ENCODE results near the gene KCNV2.

KCNV2 gene

DNA sequence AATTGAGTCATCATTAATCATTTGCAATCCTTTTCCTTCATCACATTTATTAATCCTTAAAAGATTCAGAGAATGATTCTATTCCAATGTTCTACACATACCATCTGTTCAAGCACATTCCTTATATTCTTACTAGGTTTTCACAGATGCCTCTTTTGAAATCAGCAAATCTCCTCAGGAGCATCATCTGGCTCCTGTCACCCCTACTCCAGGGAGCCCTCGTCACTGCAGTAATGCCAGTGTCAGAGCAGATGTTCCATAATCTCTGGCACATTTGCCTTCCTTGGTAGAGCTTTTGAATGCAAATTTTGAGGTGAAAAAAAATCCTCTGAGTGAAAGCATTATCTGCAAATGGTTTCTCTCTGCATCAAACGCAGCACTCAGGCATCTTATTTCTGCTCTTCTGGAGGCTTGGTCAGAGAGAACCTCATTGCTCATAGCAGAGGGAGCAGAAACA is 7.6 kb upstream of the KCNV2 start:
- TF ChIP-seq, protein P1, sequence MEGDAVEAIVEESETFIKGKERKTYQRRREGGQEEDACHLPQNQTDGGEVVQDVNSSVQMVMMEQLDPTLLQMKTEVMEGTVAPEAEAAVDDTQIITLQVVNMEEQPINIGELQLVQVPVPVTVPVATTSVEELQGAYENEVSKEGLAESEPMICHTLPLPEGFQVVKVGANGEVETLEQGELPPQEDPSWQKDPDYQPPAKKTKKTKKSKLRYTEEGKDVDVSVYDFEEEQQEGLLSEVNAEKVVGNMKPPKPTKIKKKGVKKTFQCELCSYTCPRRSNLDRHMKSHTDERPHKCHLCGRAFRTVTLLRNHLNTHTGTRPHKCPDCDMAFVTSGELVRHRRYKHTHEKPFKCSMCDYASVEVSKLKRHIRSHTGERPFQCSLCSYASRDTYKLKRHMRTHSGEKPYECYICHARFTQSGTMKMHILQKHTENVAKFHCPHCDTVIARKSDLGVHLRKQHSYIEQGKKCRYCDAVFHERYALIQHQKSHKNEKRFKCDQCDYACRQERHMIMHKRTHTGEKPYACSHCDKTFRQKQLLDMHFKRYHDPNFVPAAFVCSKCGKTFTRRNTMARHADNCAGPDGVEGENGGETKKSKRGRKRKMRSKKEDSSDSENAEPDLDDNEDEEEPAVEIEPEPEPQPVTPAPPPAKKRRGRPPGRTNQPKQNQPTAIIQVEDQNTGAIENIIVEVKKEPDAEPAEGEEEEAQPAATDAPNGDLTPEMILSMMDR (IDR thresholded peaks at IDR 0.05; ENCODE audit: low read depth, low read length), result no peak
- DNase-seq, result peak; percentile 59
- Histone ChIP-seq H3K36me3 (no peaks in the 10 kb centered on the region), H3K4me1 (peaks cover 7% of the 10 kb centered on the region), H3K4me3 (ENCODE audit: low read depth, low read length) (no peak overlapping the region), H3K27me3 (no peaks in the 10 kb centered on the region), H3K9me3 (no peaks in the 10 kb centered on the region)

DNA sequence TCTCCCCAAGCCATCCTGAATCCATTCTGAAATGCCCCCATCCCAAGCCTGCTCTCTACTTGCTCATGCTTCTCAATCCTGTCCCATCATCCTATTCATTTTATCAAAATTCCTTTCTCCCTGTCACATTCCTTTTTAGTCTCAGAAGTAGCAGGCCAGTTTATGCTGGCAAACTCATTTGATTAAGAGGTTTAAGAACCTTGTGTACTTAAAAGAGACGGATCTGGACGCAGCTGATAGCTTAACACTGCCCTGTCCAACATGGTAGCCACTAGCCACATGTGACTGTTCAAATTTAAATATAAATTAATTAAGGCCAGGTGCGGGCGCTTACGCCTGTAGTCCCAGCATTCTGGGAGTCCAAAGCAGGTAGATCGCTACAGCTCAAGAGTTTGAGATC is 5.6 kb upstream of the KCNV2 start:
- H3K9me3 ChIP-seq, result no peaks in the 10 kb centered on the region
- H3K4me3 ChIP-seq (ENCODE audit: low read depth, low read length), result no peak overlapping the region
- H3K4me1 ChIP-seq, result peaks cover 7% of the 10 kb centered on the region
- no peak for DNase-seq
- no peaks in the 10 kb centered on the region for H3K27me3 ChIP-seq
- no peaks in the 10 kb centered on the region for H3K36me3 ChIP-seq
- TF ChIP-seq, protein P1 (IDR thresholded peaks at IDR 0.05; ENCODE audit: low read depth, low read length), result no peak

DNA sequence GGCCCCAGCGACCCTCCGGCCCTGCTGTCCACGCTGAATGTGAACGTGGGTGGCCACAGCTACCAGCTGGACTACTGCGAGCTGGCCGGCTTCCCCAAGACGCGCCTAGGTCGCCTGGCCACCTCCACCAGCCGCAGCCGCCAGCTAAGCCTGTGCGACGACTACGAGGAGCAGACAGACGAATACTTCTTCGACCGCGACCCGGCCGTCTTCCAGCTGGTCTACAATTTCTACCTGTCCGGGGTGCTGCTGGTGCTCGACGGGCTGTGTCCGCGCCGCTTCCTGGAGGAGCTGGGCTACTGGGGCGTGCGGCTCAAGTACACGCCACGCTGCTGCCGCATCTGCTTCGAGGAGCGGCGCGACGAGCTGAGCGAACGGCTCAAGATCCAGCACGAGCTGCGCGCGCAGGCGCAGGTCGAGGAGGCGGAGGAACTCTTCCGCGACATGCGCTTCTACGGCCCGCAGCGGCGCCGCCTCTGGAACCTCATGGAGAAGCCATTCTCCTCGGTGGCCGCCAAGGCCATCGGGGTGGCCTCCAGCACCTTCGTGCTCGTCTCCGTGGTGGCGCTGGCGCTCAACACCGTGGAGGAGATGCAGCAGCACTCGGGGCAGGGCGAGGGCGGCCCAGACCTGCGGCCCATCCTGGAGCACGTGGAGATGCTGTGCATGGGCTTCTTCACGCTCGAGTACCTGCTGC is 839 bp downstream of the KCNV2 start:
- Histone ChIP-seq H3K4me1 (peaks cover 3% of the 10 kb centered on the region), H3K9me3 (no peaks in the 10 kb centered on the region), H3K27me3 (no peaks in the 10 kb centered on the region), H3K4me3 (ENCODE audit: low read depth, low read length) (no peak overlapping the region), H3K36me3 (peaks cover 16% of the 10 kb centered on the region; the same call in 1 of the 2 replicates)
- TF ChIP-seq, protein P1 (IDR thresholded peaks at IDR 0.05; ENCODE audit: low read depth, low read length), result no peak
- DNase-seq, result no peak

DNA sequence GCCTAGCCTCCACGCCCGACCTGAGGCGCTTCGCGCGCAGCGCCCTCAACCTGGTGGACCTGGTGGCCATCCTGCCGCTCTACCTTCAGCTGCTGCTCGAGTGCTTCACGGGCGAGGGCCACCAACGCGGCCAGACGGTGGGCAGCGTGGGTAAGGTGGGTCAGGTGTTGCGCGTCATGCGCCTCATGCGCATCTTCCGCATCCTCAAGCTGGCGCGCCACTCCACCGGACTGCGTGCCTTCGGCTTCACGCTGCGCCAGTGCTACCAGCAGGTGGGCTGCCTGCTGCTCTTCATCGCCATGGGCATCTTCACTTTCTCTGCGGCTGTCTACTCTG is 1.4 kb downstream of the KCNV2 start:
- no peaks in the 10 kb centered on the region for H3K9me3 ChIP-seq
- H3K27me3 ChIP-seq, result no peaks in the 10 kb centered on the region
- H3K4me1 ChIP-seq, result peaks cover 8% of the 10 kb centered on the region
- no peak for DNase-seq
- no peak overlapping the region for H3K4me3 ChIP-seq (ENCODE audit: low read depth, low read length)
- H3K36me3 ChIP-seq, result peaks cover 16% of the 10 kb centered on the region; the same call in 1 of the 2 replicates
- TF ChIP-seq, protein P1 (IDR thresholded peaks at IDR 0.05; ENCODE audit: low read depth, low read length), result no peak

DNA sequence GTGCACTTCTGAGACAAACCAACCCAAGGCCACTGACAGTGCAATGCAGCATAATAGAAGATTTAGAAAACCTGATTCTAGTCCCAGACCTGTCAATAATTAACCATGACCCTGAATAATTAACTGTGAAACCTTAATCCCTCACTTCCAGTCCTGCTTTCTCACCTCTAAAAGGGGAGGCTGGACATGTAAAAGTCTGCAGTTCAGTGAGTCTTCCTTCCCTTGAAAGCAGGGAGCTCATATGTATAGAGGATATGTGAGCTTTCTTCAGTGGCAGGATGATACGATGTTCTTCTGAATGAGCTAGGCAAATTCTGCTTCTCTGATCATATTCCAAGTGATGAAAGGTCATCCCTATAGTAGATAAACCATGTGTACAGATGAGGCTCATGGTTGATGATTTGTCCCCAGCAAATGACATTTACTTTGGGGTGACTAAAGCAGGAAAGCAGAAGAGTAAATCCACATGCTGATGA is 2.9 kb downstream of the KCNV2 start:
- Histone ChIP-seq H3K9me3 (no peaks in the 10 kb centered on the region), H3K4me1 (peaks cover 8% of the 10 kb centered on the region), H3K27me3 (no peaks in the 10 kb centered on the region), H3K36me3 (peaks cover 16% of the 10 kb centered on the region; the same call in 1 of the 2 replicates), H3K4me3 (ENCODE audit: low read depth, low read length) (no peak overlapping the region)
- TF ChIP-seq, protein P1 (IDR thresholded peaks at IDR 0.05; ENCODE audit: low read depth, low read length), result no peak
- no peak for DNase-seq

DNA sequence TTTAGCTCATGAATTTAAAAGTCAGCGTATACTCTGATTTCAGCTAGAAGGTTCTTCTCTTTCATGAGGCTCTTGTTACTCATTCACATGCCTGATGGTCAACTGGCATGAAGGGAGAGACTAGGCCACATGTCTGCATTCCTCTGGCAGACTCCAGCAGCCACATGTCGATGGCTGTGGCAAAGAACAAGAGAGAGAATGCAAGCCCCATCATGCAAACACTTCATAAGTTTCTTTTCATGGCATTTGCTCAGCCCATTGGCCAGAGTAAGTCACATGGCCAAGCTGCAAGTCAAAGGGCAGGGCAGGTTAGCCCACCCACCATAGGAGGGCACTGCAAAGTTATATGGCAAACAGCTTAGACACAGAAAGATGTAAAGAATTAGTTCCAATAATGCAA is 5.4 kb downstream of the KCNV2 start:
- DNase-seq, result peak; percentile 13
- TF ChIP-seq, protein P1 (IDR thresholded peaks at IDR 0.05; ENCODE audit: low read depth, low read length), result no peak
- H3K4me3 ChIP-seq (ENCODE audit: low read depth, low read length), result no peak overlapping the region
- peaks cover 8% of the 10 kb centered on the region for H3K4me1 ChIP-seq
- peaks cover 16% of the 10 kb centered on the region; the same call in 1 of the 2 replicates for H3K36me3 ChIP-seq
- H3K27me3 ChIP-seq, result no peaks in the 10 kb centered on the region
- H3K9me3 ChIP-seq, result no peaks in the 10 kb centered on the region
